Ammon's horn (tissue), 1 donor: ENCODE measurements around the gene CASK.
A peak's percentile ranks its signal among the peaks of the same experiment; 100 is the strongest.
"Not testable (repeated sequence)": the region's sequence is repeated elsewhere in the genome, so short reads cannot be mapped to it uniquely, and the experiment has no call there.

Source experiments
- DNase-seq: peaks from one replicate; pipeline ENCODE4 v3.0.0-alpha.2; 2016; ENCODE audit warnings: low spot score

Gene CASK

GRCh38 chrX:41688835-41689234 is 234.5 kb downstream of the CASK start, which contains the start of gene GPR34:
Gene GPR34, plus strand, starts transcription at chrX:41688973. Its CDS starts 6,661 bp downstream, at chrX:41695634.
- DNase-seq = peak; percentile 20

- no peak for DNase-seq
These were observed 235.2 kb downstream of the CASK start for GRCh38 chrX:41688156-41688555.

- DNase-seq = no peak
These were observed 236.6 kb downstream of the CASK start for GRCh38 chrX:41686788-41687187.

- DNase-seq = no peak
These were observed 238.4 kb downstream of the CASK start for GRCh38 chrX:41684940-41685339.

GRCh38 chrX:41684138-41684537 is 239.2 kb downstream of the CASK start:
- DNase-seq = no peak

GRCh38 chrX:41677183-41678060 is 245.9 kb downstream of the CASK start:
- DNase-seq = no peak

- DNase-seq = not testable (repeated sequence)
These were observed 247.0 kb downstream of the CASK start for GRCh38 chrX:41676361-41676760.

- no peak for DNase-seq
These were observed 250.7 kb downstream of the CASK start for GRCh38 chrX:41672643-41673042.

GRCh38 chrX:41671082-41671481 is 252.3 kb downstream of the CASK start:
- DNase-seq = no peak

- no peak for DNase-seq
These were observed 253.2 kb downstream of the CASK start for GRCh38 chrX:41670112-41670511.

GRCh38 chrX:41667631-41668030 is 255.7 kb downstream of the CASK start:
- DNase-seq = no peak

- no peak for DNase-seq
These were observed 257.1 kb downstream of the CASK start for GRCh38 chrX:41666251-41666650.

- no peak for DNase-seq
These were observed 257.7 kb downstream of the CASK start for GRCh38 chrX:41665686-41666085.

GRCh38 chrX:41664908-41665307 is 258.4 kb downstream of the CASK start:
- DNase-seq = no peak

GRCh38 chrX:41664375-41664901 is 258.9 kb downstream of the CASK start:
- no peak for DNase-seq

- no peak for DNase-seq
These were observed 261.8 kb downstream of the CASK start for GRCh38 chrX:41661366-41662095.

- DNase-seq = no peak
These were observed 267.7 kb downstream of the CASK start for GRCh38 chrX:41655631-41656030.

GRCh38 chrX:41655101-41655500 is 268.3 kb downstream of the CASK start:
- no peak for DNase-seq

GRCh38 chrX:41653125-41653524 is 270.2 kb downstream of the CASK start:
- DNase-seq = no peak

- not testable (repeated sequence) for DNase-seq
These were observed 277.2 kb downstream of the CASK start for GRCh38 chrX:41646201-41646600.

- peak; percentile 14 for DNase-seq
These were observed 289.1 kb downstream of the CASK start for GRCh38 chrX:41634284-41634683.

- DNase-seq = peak; percentile 1
These were observed 293.3 kb downstream of the CASK start for GRCh38 chrX:41630091-41630490.

GRCh38 chrX:41629539-41629938 is 293.8 kb downstream of the CASK start:
- no peak for DNase-seq
